DMS79 (cell line): ENCODE measurements around the gene SYTL2.
A peak's percentile ranks its signal among the peaks of the same experiment; 100 is the strongest.
"Not testable (repeated sequence)": the region's sequence is repeated elsewhere in the genome, so short reads cannot be mapped to it uniquely, and the experiment has no call there.

Source experiments
- DNase-seq: peaks from one replicate; lab custom pipeline; 2025; lab: John Stamatoyannopoulos, UW

The SYTL2 gene

DNA sequence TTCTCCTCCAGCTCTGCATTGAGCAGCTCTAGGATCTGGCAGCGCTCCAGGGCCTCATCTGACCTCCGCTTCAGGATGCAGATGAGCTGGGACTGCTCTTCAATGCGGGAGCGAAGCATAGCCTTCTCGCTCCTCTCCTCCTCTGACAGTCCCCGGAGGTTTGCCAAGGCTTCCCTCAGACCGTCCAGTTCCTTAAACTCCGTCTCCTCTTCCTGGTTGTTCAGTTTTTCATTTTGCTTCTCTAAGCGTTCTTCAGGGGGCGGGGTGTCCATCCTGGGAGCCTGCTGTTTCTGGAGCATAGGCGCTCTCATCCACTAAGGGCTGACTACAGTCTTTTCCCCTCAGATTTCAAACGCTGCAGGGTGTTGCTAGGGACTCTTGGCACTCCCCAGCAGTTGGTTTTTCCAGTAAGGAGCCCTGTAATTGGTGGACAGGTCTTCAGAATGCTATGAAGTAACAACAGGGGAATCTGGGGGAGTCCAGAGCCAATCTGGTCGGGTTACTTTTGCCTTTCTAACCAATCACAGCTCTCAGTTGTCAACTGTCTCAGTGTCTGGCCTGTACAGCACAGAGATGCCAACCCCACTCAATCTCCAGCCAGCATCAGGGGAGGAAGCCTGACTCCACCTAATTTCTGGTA, 125.0 kb downstream of the SYTL2 start, which contains the start of gene CCDC89:
Gene CCDC89 (minus strand): TSS at position 376 of the 640 bp plus-strand sequence. CDS start 65 bp downstream, at position 311.
- DNase-seq = peak; percentile 97

DNA sequence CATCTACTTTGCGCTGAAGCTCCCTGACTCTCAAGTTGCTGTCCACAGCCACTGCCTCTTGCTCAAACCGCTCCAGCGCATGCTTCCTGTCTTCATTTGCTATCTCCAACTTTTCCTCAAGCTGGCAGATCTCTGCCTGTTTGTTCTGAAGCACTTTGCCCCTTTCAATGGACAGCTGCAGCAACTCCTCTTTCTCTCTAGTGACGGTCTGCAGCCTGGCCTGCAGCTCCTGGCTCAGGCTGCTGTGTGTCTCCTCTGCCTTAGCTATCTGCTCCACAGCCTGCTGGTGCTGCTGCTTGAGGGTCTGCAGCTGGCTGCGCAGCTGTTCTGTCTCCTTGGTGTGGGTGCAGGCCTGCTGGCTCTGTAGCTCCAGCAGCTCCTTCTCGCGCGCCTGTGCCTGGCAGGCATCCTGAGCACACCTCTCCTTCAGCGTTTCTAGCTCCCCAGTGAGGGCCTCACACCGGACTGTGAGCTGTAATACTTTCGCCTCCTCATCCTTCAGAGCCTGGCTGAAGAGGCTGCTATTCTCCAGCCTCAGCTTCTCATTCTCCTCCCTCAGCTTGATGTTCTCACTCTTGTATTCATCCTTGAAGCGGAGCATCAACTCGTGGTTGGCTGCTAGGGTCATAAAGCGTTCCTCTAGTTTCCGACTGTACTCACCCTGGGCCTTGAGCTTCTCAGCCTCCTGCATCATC, 125.7 kb downstream of the SYTL2 start:
- no peak for DNase-seq

DNA sequence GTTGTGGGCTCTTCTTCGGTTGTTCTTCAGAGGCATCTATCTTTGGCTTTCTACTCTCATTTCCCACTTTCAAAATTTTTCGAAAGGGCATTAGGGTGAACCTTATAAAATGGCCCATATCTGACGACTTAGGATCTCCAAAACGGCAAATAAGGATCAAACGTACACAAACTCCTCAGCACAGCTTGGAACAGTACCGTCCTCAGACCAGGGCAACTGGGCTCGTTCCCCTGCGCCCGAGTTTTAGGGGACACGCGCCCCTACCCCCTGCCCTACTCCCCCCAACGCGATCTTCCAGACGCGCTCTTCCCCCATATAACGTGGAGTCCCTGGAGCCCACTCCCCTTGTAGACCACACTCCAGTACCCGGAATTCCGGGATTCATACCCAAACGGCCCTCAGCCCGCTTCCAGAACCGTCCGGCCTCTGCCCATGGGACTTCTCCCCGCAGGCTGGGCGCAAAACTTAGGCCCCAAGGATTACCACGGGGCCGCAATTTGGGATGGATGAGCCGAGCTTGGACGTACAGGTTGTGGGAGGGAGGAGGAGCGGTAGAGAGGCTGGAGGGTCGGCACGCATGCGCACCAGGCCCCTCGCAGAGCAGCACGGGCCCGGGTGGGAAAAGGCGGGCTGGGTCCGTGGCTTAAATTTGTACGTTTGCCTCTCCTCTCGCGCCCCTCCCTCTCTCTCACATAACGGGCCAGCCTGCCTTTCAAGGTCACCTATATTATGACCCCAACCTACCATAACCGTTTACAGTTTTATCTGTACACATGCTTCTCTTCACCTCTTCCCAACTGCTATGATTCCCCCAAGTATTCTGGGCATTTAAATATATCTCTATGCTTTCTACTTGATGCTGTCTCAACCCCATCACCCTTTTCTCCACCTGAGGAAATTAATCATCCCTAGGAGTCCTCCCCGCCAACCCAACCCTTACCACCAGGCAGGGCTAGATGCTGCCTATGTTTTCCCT, 128.3 kb downstream of the SYTL2 start:
- no peak for DNase-seq

DNA sequence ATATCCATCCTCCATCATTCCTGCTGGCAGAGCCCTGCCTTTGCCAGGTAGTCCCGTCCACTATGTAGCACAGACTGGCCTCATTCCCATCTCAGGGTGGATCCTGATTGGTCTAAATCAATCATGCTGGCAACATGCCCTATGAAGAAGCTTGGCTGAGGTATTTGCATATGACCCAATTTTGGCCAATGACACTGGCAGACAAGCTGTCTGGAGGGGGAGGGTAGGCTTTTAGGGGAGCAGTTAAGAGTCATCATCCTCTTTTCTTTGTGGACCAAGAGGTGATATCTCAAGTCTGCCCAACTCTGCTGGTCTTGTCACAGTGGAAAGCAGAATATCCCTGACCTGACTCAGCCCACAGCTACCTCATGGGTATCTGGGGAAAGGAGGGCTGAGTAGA, 130.0 kb downstream of the SYTL2 start:
- no peak for DNase-seq

DNA sequence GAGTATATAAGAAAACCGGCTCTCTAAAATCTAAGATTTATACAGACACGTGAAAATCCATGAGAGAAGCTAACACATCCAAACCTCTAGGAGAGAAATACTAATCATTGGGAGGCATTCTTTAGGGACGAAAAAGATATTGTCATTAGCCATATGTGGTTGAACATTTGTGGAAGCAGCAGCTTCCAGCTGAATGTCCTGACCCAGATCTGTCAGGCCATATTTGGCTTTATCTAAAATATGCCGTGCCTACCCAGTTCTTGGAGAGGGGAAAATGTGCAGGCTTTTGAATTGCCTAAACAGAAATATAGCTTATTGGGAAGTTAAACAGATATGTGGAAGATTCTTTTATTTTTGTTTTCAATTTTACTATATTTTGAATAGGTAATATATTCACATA, 131.4 kb downstream of the SYTL2 start:
- DNase-seq = no peak

DNA sequence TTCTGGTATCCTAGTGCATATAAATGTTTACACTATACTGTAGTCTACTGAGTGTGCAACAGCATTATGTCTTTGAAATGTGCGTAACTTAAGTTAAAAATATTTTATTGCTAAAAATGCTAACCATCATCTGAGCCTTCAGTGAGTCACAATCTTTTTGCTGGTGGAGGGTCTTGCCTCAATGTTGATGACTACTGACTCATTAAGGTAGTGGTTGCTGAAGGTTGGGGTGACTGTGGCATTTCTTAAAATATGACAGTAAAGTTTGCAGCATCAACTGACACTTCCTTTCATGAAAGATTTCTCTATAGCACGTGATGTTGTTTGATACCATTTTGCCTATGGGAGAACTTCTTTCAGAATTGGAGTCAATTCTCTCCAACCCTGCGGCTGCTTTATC, 137.5 kb downstream of the SYTL2 start:
- no peak for DNase-seq

DNA sequence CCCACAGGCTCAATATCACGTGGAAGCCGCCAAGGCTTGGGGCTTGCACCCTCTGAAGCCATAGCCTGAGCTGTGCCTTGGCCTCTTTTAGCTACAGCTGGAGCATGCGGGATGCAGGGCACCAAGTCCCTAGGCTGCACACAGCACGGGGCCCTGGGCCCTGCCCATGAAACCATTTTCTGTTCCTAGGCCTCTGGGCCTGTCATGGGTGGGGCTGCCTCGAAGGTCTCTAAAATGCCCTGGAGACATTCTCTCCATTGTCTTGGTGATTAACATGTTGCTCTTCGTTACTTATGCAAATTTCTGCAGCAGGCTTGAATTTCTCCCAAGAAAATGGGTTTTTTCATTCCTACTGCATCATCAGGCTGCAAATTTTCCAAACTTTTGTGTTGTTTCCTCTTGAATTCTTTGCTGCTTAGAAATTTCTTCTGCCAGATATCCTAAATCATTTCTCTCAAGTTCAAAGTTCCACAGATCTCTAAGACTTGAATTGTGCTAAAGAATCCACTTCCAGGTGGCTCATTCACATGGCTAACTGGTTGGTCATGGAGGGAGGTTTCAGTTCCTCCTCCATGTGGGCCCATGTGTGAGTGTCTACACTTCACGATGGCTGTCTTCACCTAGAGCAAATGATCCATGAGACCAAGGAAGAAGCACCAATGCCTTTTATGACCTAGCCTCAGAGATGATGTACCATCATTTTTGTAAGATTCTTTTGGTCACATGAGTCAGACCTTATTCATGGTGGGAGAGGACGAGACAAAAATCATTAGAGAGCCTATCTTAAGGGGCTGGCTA, 138.6 kb downstream of the SYTL2 start:
- DNase-seq = no peak

DNA sequence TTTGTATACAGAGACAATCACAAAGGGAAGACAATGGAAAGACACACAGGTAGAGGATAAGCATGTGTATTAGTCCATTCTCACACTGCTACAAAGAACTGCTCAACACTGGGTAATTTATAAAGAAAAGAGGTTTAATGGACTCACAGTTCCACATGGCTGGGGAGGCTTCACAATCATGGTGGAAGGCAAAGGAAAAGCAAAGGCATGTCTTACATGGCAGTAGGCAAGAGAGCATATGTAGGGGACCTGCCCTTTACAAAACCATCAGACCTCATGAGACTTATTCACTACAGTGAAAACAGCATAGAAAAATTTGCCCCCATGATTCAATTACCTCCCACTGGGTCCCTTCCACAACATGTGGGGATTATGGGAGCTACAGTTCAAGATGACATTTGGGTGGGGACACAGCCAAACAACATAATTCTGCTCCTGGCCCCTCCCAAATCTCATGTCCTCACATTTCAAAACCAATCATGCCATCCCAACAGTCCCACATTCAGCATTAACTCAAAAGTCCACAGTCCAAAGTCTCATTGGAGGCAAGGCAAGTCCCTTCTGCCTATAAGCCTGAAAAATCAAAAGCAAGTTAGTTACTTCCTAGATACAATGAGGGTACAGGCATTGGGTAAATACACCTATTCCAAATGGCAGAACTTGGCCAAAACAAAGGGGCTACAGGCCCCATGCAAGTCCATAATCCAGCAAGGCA, 139.8 kb downstream of the SYTL2 start:
- DNase-seq = not testable (repeated sequence)

DNA sequence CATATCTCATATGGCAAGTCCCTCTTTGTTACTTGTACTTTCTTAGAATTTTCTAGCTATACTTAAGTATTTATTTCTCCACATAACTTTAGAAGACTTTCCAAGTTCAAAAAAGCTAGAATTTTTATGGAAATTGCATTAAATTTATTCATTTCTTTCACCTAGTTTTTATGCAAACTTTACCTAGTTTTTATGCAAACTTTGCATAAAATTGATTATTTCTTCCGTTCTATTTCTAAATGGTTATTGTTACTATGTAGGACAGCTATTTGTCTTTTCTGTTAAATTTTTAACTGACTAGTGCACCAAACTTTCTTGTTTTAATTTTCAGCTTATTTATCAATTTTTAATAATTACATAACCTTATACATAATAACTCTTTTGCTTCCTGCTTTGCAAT, 142.8 kb downstream of the SYTL2 start:
- no peak for DNase-seq

DNA sequence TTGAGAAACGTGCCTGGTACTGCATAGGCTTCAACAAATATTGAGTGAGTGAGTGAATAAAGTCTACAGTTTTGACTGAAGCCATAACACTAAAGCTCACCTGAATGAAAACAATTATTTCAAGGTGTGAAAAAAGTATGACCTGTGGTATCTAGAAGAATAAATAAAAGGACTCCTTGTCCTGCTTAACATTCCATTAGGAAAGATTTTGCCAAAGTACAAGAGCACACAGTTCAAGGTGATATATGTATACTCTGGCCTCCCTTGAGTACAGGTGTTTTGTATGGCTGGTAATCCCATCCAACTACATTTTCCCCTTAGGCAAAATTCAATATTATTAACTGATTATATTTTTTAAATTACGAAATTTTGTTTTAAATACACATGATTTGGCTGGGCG, 144.3 kb downstream of the SYTL2 start:
- DNase-seq = no peak

DNA sequence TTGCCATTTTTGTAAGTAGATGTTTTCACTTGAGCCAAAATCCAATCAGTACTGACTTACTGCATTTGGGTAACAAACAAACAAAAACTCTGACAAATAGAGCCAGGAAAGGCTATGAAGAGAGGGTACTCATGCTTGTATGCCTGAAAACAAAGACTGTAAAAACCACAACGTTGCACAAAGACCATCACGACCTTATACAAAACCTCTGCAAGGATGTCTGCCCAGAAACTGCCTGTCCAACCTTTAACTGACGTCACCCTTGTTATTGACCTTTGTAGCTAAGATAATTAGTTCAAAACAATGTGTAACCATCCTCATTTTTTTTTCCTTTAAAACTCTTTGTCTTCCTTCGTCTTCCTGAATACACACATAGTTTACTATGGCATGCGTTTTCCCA, 145.2 kb downstream of the SYTL2 start:
- DNase-seq = no peak

DNA sequence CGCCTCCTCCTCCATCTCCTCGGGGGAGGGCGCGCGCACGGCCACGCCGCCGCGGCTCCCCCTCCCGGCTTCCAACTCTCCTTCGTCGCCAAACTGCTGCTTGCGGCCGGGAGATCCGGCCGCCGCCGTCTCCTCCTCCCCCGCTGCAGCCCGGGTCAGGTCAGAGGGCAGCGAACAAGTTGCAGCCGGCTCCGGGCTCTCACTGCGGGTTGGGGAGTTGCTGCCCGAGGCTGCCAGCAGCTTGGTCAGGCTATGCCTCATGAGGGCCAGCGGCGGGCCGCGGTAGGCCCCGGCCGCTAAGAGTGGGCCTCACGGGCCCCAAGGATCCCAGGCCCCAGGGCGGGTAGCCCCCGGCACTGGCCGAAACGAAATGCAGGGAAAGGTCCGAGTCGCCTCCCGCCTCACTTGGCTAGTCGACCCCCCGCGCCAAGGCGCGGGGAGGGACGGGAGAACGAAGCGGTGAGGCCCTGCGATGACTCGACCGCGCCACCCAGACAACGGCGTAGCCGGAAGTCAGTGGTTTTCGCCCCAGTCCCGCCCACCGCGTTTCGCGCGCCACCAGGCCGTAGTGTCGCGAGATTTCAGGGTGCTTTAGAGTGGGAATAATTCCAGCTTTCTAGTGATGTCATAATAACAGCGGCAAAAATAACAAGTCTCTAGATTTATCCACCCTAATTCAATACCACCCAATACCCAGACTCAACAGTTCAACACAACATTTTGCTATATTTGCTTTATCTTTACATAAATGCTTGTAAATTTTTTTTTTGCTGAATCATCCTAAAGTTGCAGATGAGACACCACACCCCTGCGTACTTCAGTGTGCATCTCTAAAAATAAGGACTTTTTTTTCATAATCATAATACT, 146.1 kb downstream of the SYTL2 start, which contains the start of gene CREBZF:
Gene CREBZF (minus strand): TSS at position 515 of the 867 bp plus-strand sequence. CDS start 254 bp downstream, at position 261.
- DNase-seq = peak; percentile 89

DNA sequence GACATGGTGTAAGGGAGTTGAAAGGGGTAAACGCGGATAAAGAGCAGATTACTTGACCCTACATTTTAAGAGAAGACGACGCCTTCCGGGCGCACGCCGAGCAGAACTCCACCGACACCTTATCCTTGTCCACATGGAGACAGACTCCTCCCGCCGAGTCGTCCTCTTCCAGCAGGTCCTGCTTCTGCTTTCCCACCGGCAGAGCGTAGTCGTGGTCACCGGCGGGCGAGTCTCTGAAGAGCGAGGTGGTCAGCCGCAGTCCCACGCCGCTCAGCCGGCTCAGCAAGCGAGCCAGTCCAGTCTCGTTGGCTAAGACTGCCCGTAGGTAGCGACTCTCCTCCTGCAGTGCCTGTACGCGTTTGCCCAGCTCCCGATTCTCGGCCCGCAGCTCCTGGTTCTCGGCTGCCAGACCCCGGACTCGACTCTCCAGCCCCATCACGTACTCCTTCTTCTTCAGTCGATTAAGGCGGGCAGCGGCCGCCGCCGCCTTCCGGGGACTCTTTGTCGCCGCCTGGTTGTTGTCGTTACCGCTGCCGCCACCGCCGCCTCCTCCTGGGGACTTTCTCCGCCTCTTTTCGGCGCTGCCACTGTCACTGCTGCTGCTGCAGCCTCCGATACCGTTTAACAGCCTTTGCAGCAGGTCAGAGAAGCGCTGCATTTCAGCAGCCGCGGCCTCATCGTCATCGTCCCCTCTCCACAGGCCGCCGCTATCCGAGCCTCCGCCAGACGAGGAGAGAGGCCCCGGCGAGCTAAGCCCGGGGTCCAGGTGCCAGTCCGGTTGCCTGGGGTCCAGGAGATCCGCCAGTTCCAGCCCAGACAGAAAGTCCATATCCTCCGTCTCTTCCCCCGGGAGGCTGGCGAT, 147.0 kb downstream of the SYTL2 start:
- peak; percentile 57 for DNase-seq

DNA sequence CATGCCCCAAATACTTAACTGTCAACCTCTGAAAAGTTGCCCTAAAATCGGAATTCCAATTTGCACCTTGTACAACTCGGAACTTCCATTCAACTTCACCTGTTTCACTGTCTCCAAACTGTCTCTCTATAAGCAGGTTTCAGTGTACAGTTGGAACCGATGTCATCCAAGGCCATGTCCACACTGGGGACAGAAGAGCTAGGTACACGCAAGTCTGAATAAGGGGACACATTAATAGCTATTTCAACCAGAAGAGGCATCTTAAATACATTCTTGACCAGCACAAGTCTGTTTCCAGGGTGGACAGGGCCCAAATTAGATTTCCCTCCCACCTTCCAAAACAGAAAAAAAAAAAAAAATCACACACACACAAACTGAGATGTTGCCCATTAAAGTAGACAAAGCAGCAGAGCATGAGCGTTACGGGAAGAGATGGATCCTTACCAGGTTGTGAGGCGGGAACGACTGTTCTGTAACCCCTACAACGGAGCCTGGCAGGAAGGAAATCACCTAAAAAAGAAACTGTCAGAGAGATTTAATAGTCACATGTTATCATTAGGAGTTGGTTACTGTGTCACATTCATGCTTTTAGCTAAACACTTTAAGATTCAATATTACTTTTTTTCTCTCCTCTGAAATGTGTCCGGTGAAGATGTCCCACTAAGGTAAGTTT, 147.7 kb downstream of the SYTL2 start:
- DNase-seq = peak; percentile 5

DNA sequence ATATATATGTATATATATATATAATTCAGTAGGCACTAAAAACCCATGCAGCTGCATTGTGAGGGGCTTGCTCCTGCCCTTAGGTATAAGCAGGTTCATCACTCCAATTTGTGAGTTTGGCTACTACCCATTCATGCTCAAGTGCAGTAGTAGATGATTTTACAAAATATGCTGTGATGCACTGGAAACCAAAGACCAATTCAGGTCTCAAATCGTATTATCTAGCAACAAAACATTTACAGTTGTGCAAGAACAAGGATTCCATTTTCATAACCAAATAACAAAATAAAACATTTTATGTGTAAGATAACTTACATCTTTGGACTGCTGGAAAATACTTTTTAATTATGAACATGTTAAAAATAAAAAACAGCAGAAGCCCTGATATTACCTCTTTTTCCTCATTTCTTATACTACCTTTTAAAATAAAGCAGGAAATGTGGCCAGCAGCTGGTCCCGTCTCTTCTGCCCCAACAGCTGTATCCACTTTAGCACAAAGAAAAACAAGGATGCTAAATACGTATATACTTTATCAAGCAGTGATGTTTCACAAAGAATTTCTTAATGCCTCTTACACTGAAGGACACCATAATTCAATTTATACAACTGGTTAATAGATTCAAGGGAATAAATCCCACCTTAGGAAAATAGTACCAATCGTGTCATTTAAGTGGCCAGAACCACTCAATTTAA, 148.8 kb downstream of the SYTL2 start:
- no peak for DNase-seq

DNA sequence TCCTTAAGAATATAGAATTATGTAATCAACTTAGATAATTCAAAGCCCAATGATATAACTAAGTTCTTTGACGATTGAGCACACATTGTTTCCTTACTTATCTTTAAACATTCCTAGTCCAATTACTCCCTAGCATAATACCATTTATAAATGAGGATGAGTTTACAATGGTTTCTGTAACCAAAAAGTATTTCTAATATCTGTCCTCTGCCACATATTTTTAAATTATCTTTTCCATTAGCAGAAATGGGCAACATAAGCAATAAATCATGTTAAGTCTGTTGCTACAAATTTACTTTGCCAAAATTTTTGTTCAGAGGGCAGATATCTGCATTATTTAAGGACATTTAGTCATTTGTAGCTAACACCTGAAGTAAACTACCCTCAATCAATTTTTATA, 152.8 kb downstream of the SYTL2 start:
- DNase-seq = no peak

DNA sequence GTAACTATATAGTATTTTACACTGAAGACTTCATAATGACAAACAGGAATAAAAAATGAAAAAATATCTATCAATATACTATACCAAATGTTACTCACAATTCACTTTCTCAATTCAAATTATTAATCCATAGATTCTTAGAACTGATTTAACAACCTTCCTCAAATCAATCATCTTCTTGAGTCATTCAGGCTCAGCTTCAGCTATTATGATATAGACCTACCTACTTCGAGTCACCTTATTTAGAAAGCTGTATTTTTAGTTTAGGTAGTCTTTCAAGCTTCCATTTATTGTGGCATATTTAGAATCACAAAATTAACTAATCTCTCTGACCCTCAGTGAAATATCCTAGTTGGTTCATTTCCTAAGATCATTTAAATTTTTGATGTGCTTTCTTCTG, 154.2 kb downstream of the SYTL2 start:
- no peak for DNase-seq

DNA sequence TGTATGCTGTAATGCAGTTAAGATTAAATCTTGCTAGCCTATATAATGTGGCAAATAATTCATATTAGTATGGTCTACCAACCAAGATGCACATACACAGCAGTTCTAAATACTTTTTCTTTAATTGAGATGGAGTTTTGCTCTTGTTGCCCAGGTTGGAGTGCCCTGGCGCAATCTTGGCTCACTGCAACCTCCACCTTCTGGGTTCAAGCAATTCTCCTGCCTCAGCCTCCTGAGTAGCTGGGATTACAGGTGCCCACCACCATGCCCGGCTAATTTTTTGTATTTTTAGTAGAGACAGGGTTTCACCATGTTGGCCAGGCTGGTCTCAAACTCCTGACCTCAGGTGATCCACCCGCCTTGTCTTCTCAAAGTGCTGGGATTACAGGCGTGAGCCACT, 156.6 kb downstream of the SYTL2 start:
- DNase-seq = not testable (repeated sequence)
